H1 (cell line): ENCODE results near the gene ARL3. TPM values are rescaled to one million over a fixed set of nuclear protein-coding genes. Genes with fewer than 3 reads are reported as not detected.
A peak's percentile ranks its signal among the peaks of the same experiment; 100 is the strongest.

Experiments
- ATF2 ChIP-seq: IDR thresholded peaks from 2 replicates; pipeline ENCODE4 v1.6.1; 2012; ENCODE audit warnings: low read length, inconsistent platforms
- BRCA1 ChIP-seq: IDR thresholded peaks from 2 replicates; pipeline ENCODE4 v1.6.1; 2012; ENCODE audit warnings: low read depth, low read length, improper control_type of control experiment
- CHD2 ChIP-seq: IDR thresholded peaks from 2 replicates; pipeline ENCODE4 v1.6.1; 2012; ENCODE audit warnings: low read length, improper control_type of control experiment
- CREB1 ChIP-seq: IDR thresholded peaks from 2 replicates; pipeline ENCODE4 v1.6.1; 2012; ENCODE audit warnings: inconsistent platforms
- E2F6 ChIP-seq: IDR thresholded peaks from 2 replicates; pipeline ENCODE4 v1.6.1; 2012; ENCODE audit warnings: inconsistent platforms
- EP300 ChIP-seq, 2 experiments: IDR thresholded peaks; 1 replicate in 1 of 2; 2 replicates in 1 of 2; pipeline ENCODE4 v1.6.1; 2011 to 2012; ENCODE audit warnings: low read depth in 2 of 2, low read length in 2 of 2, mild to moderate bottlenecking in 2 of 2, borderline replicate concordance in 1 of 2, inconsistent platforms in 1 of 2, moderate library complexity in 1 of 2
- GABPA ChIP-seq: IDR thresholded peaks from 2 replicates; pipeline ENCODE4 v1.6.1; 2011; ENCODE audit warnings: mild to moderate bottlenecking, low read length, moderate library complexity, borderline replicate concordance; ENCODE audit not compliant: insufficient read depth
- GTF2F1 ChIP-seq: IDR thresholded peaks from 2 replicates; pipeline ENCODE4 v1.6.1; 2012; ENCODE audit warnings: low read depth, low read length, improper control_type of control experiment, borderline replicate concordance
- HDAC6 ChIP-seq: IDR thresholded peaks from one replicate; pipeline ENCODE4 v1.7.1; 2012; ENCODE audit warnings: low read depth, mild to moderate bottlenecking, inconsistent platforms, low read length, moderate library complexity
- JUN ChIP-seq: IDR thresholded peaks from 2 replicates; pipeline ENCODE4 v1.6.1; 2011; ENCODE audit warnings: low read depth, mild to moderate bottlenecking, improper control_type of control experiment, low read length
- KDM1A ChIP-seq: fragments of 200-600, 300-600 bp; sonication (generic); IDR thresholded peaks from 2 replicates; pipeline ENCODE4 v1.7.1; 2016; ENCODE audit warnings: mild to moderate bottlenecking, low read length, borderline replicate concordance
- MAFK ChIP-seq: IDR thresholded peaks from 2 replicates; pipeline ENCODE4 v1.6.1; 2012; ENCODE audit warnings: low read depth, mild to moderate bottlenecking, improper control_type of control experiment, low read length
- NANOG ChIP-seq: IDR thresholded peaks from 2 replicates; pipeline ENCODE4 v1.6.1; 2011; ENCODE audit warnings: low read length, low read depth, mild to moderate bottlenecking, inconsistent platforms; ENCODE audit not compliant: insufficient read depth, poor library complexity, severe bottlenecking
- PHF8 ChIP-seq: fragments of 200-600 bp; sonication (generic); conservative IDR thresholded peaks from 2 replicates; pipeline ENCODE4 v1.7.1; 2012; ENCODE audit warnings: low read depth, mild to moderate bottlenecking, inconsistent platforms, low read length, moderate library complexity
- RNF2 ChIP-seq: fragments of 200-900, 300-1000 bp; sonication (generic); IDR thresholded peaks from 2 replicates; pipeline ENCODE4 v1.7.1; 2016; ENCODE audit warnings: borderline replicate concordance, low read depth, mild to moderate bottlenecking, antibody characterized with exemption, low read length; ENCODE audit not compliant: poor library complexity, severe bottlenecking; ENCODE audit errors: missing control alignments
- SIRT6 ChIP-seq: IDR thresholded peaks from one replicate; pipeline ENCODE4 v1.7.1; 2012; ENCODE audit warnings: low read length, inconsistent platforms
- SIX5 ChIP-seq: IDR thresholded peaks from 2 replicates; pipeline ENCODE4 v1.6.1; 2011; ENCODE audit warnings: mild to moderate bottlenecking, low read depth, low read length
- SRF ChIP-seq: IDR thresholded peaks from 2 replicates; pipeline ENCODE4 v1.6.1; 2011; ENCODE audit warnings: mild to moderate bottlenecking, low read depth, low read length, moderate library complexity
- SUZ12 ChIP-seq: fragments of 200-600 bp; sonication (generic); IDR thresholded peaks from 2 replicates; pipeline ENCODE4 v1.6.1; 2012; ENCODE audit warnings: mild to moderate bottlenecking, inconsistent platforms, low read length, moderate library complexity, mixed read lengths
- TAF1 ChIP-seq: IDR thresholded peaks from 2 replicates; pipeline ENCODE4 v1.6.1; 2011; ENCODE audit warnings: mild to moderate bottlenecking, low read depth, low read length
- TAF7 ChIP-seq: optimal IDR thresholded peaks from 2 replicates; pipeline ENCODE3; 2011; ENCODE audit warnings: low read depth, mild to moderate bottlenecking, inconsistent platforms, low read length, moderate library complexity, borderline replicate concordance
- YY1 ChIP-seq: IDR thresholded peaks from 2 replicates; pipeline ENCODE4 v1.6.1; 2011; ENCODE audit warnings: low read depth, mild to moderate bottlenecking, low read length
- polyA plus RNA-seq, 7 experiments: library from polyadenylated mRNA; depleted of rRNA in 3 of 7; stranded (reverse) in 5 of 7; unstranded in 2 of 7; fragments of >200 nt in 5 of 7; fragments of 200-250 nt in 2 of 7; gene quantifications; 1 replicate in 5 of 7; 2 replicates in 1 of 7; 4 replicates in 1 of 7; pipeline versions ENCODE4 v1.2.1 to v1.2.3, GENCODE V29; 2011 to 2013; ENCODE audit warnings: missing spikeins in 2 of 7, mixed read lengths in 2 of 7
- total RNA-seq: library from RNA; stranded (reverse); fragmentation: NEBNext Ultra II Directional; extraction: Animal tissue kit (Norgen Biotek cat#: 25700); gene quantifications from 2 replicates; pipeline ENCODE4 v1.2.1, GENCODE V29; 2021

ARL3 gene
- total and polyA plus RNA-seq, 2 of the 8 experiments (the other 6 are each of a cell fraction or from before 2014, with no cell fraction given), result 8.8 to 16.2 TPM

- TF ChIP-seq NANOG (no peak), JUN (no peak), E2F6 (peak; percentile 62; the same call in 1 of the 2 replicates), CREB1 (no peak), GTF2F1 (no peak), SRF (no peak), EP300 (IDR thresholded peaks at IDR 0.05; ENCODE audit: borderline replicate concordance in 1 of 2, low read depth in 2 of 2, low read length in 2 of 2) (no peak), PHF8 (peak; percentile 73), SIRT6 (no peak), TAF7 (no peak), TAF1 (peak; percentile 73), SUZ12 (no peak), KDM1A (no peak), BRCA1 (no peak), CHD2 (no peak), RNF2 (no peak), MAFK (no peak), SIX5 (no peak), GABPA (no peak), YY1 (0 out of 2 replicates have a peak, but pooled peaks have one; percentile 4), ATF2 (no peak), HDAC6 (no peak)
Measured at GRCh38 chr10:102714621-102715455, 641 bp upstream of the ARL3 start, which contains the start of gene SFXN2 (continued).
